OCI-LY3 (cell line): ENCODE data around the gene PRPH.
A peak's percentile ranks its signal among the peaks of the same experiment; 100 is the strongest.
"Not testable (repeated sequence)": the region's sequence is repeated elsewhere in the genome, so short reads cannot be mapped to it uniquely, and the experiment has no call there.

Source experiments
- H2AFZ ChIP-seq: fragments of 200-600, 300-600 bp; shearing (Covaris generic); 2 replicates; pipeline ENCODE4 v1.6.0; 2014; ENCODE audit warnings: antibody characterized with exemption, low read depth, low read length
- H3K27ac ChIP-seq: fragments of 200-600, 300-600 bp; sonication (generic); 2 replicates; pipeline ENCODE4 v1.5.1; 2014; ENCODE audit warnings: mild to moderate bottlenecking, low read length, moderate library complexity, mixed read lengths
- H3K27me3 ChIP-seq: fragments of 200-600, 300-600 bp; sonication (generic); 2 replicates; pipeline ENCODE4 v1.6.1; 2014; ENCODE audit warnings: low read depth, low read length, mixed read lengths
- H3K36me3 ChIP-seq: fragments of 200-600, 300-600 bp; sonication (generic); replicated peaks from 2 replicates; pipeline ENCODE3; 2014; ENCODE audit warnings: low read depth, low read length, mixed read lengths
- H3K4me1 ChIP-seq: fragments of 300-600, 200-600 bp; sonication (generic); 2 replicates; pipeline ENCODE4 v1.6.1; 2014; ENCODE audit warnings: low read length, mixed read lengths
- H3K4me2 ChIP-seq: fragments of 200-600, 300-600 bp; sonication (generic); 2 replicates; pipeline ENCODE4 v1.6.1; 2014; ENCODE audit warnings: low read length, mixed read lengths
- H3K4me3 ChIP-seq: fragments of 300-600, 200-600 bp; sonication (generic); 2 replicates; pipeline ENCODE4 v1.5.1; 2014; ENCODE audit warnings: antibody characterized with exemption, mild to moderate bottlenecking, low read length, moderate library complexity
- H3K79me2 ChIP-seq: fragments of 300-600, 200-600 bp; shearing (Covaris generic); 2 replicates; pipeline ENCODE4 v1.6.1; 2014; ENCODE audit warnings: mild to moderate bottlenecking, low read length, mixed read lengths
- H3K9ac ChIP-seq: fragments of 300-600, 200-600 bp; shearing (Covaris generic); 2 replicates; pipeline ENCODE4 v1.6.0; 2014; ENCODE audit warnings: mild to moderate bottlenecking, low read length, moderate library complexity
- H3K9me3 ChIP-seq: fragments of 200-600, 300-600 bp; shearing (Covaris generic); 2 replicates; pipeline ENCODE4 v1.6.1; 2014; ENCODE audit warnings: low read length, mixed read lengths; ENCODE audit not compliant: insufficient read depth
- H4K20me1 ChIP-seq: fragments of 200-600, 300-600 bp; sonication (generic); 2 replicates; pipeline ENCODE4 v1.6.1; 2016; ENCODE audit warnings: low read length, mixed read lengths; ENCODE audit not compliant: insufficient read depth
- CTCF ChIP-seq: fragments of 200-600, 300-600 bp; sonication (generic); IDR thresholded peaks from 2 replicates; pipeline ENCODE4 v1.5.1; 2014; ENCODE audit warnings: antibody characterized with exemption, low read length, low read depth
- EZH2phosphoT487 ChIP-seq: fragments of 200-600 bp; shearing (Covaris generic); IDR thresholded peaks from 2 replicates; pipeline ENCODE4 v1.6.1; 2018; ENCODE audit warnings: antibody characterized with exemption, mixed run types, low read depth

The PRPH gene

GRCh38 chr12:49264873-49265792 lies 29.8 kb upstream of the PRPH start, which contains the start of gene TUBA1C:
Gene TUBA1C (plus strand): TSS chr12:49265082. CDS start chr12:49265182, 100 bp downstream.
- Histone ChIP-seq H3K79me2 (peaks cover 54% of the 10 kb centered on the region), H3K9ac (peak within 1 kb of the TSS; percentile 90), H3K4me3 (peak within 1 kb of the TSS; percentile 78), H3K27me3 (no peaks in the 10 kb centered on the region), H2AFZ (peak within 1 kb of the TSS; percentile 17; the same call in 1 of the 2 replicates), H3K4me2 (peak within 1 kb of the TSS; percentile 82), H3K36me3 (peaks cover 34% of the 10 kb centered on the region), H3K4me1 (peaks cover 19% of the 10 kb centered on the region), H3K9me3 (no peaks in the 10 kb centered on the region), H4K20me1 (peaks cover 31% of the 10 kb centered on the region), H3K27ac (peak within 1 kb of the TSS; percentile 72)
- no peak for TF ChIP-seq CTCF
- no peak for TF ChIP-seq EZH2phosphoT487

GRCh38 chr12:49269191-49269590 lies 25.8 kb upstream of the PRPH start:
- not testable (repeated sequence) for H3K9me3 ChIP-seq, H3K9ac ChIP-seq, H3K4me2 ChIP-seq, H2AFZ ChIP-seq, H3K27ac ChIP-seq, H3K4me3 ChIP-seq, H3K27me3 ChIP-seq
- Histone ChIP-seq H4K20me1 (peaks cover 43% of the 10 kb centered on the region), H3K79me2 (peaks cover 50% of the 10 kb centered on the region), H3K36me3 (peaks cover 61% of the 10 kb centered on the region), H3K4me1 (peaks cover 12% of the 10 kb centered on the region)

GRCh38 chr12:49272790-49273725 lies 21.9 kb upstream of the PRPH start:
- Histone ChIP-seq H3K36me3 (peaks cover 45% of the 10 kb centered on the region), H3K79me2 (peaks cover 17% of the 10 kb centered on the region), H3K4me1 (no peaks in the 10 kb centered on the region), H2AFZ (no peak overlapping the region), H3K4me2 (no peak overlapping the region), H3K27me3 (no peaks in the 10 kb centered on the region), H3K9me3 (no peaks in the 10 kb centered on the region), H3K27ac (no peak overlapping the region), H4K20me1 (peaks cover 24% of the 10 kb centered on the region), H3K4me3 (no peak overlapping the region), H3K9ac (no peak overlapping the region)
- TF ChIP-seq CTCF (no peak), EZH2phosphoT487 (no peak)

- Histone ChIP-seq H3K9me3 (no peaks in the 10 kb centered on the region), H3K27ac (no peak overlapping the region), H3K9ac (no peak overlapping the region), H4K20me1 (peaks cover 18% of the 10 kb centered on the region), H3K4me2 (no peak overlapping the region), H2AFZ (no peak overlapping the region), H3K27me3 (no peaks in the 10 kb centered on the region), H3K4me3 (no peak overlapping the region), H3K36me3 (peaks cover 40% of the 10 kb centered on the region), H3K4me1 (no peaks in the 10 kb centered on the region), H3K79me2 (peaks cover 9% of the 10 kb centered on the region)
- TF ChIP-seq EZH2phosphoT487 (no peak), CTCF (no peak)
Measured at GRCh38 chr12:49273726-49274395, 21.1 kb upstream of the PRPH start.
